B cell (primary cell): ENCODE measurements around the gene PLCB3. TPM values are rescaled to one million over a fixed set of nuclear protein-coding genes. Genes with fewer than 3 reads are reported as not detected.

Experiments
- ATAC-seq: fragments of 200-7000 bp; cut with Tn5 transposase; one replicate; pipeline ENCODE4 v1.10.0; 2021; ENCODE audit warnings: low read depth, mild to moderate bottlenecking, moderate number of reproducible peaks, moderate library complexity
- CTCF ChIA-PET: fragments of 350-600 bp; sonication (Branson Sonifier 250); formaldehyde crosslinking; loops from one replicate; lab custom pipeline; 2021; ENCODE audit warnings: antibody characterized with exemption, inconsistent platforms; lab: Charles Lee
- POLR2A ChIA-PET: fragments of 350-600 bp; sonication (Branson Sonifier 250); formaldehyde crosslinking; loops from one replicate; lab custom pipeline; 2021; ENCODE audit warnings: antibody characterized with exemption; lab: Charles Lee
- DNase-seq: peaks from one replicate; pipeline ENCODE4 v3.0.0; 2013
- H2AFZ ChIP-seq: 2 replicates; pipeline ENCODE4 v1.6.1; 2012; ENCODE audit warnings: mild to moderate bottlenecking, low read depth, low read length; ENCODE audit not compliant: insufficient read depth, poor library complexity, severe bottlenecking
- H3K27ac ChIP-seq, 2 donors: 1 replicate in 1 of 2; 2 replicates in 1 of 2; pipeline ENCODE4 v1.5.1; 2012 to 2013; ENCODE audit warnings: low read length in 2 of 2, mild to moderate bottlenecking in 2 of 2, moderate library complexity in 1 of 2
- H3K27me3 ChIP-seq, 4 experiments: fragments of 200-600 bp in 1 of 4; sonication (generic) in 1 of 4; replicated peaks in 1 of 4; 1 replicate in 2 of 4; 2 replicates in 2 of 4; pipeline versions ENCODE4 v1.6.1 to v1.7.0; 2013 to 2016; ENCODE audit warnings: low read length in 3 of 4, mild to moderate bottlenecking in 2 of 4, mixed read lengths in 1 of 4, moderate library complexity in 1 of 4; ENCODE audit not compliant: insufficient read depth in 4 of 4, control insufficient read depth in 3 of 4; ENCODE audit errors: control extremely low read depth in 1 of 4
- H3K36me3 ChIP-seq, 2 experiments: replicated peaks in 1 of 2; 1 replicate in 1 of 2; 2 replicates in 1 of 2; pipeline versions ENCODE4 v1.6.1 to v1.7.1; 2013; ENCODE audit warnings: low read length in 1 of 2; ENCODE audit not compliant: insufficient read depth in 2 of 2, control insufficient read depth in 1 of 2; ENCODE audit errors: control extremely low read depth in 1 of 2, extremely low read depth in 1 of 2
- H3K4me1 ChIP-seq, 2 donors: fragments of 200-600 bp in 1 of 2; sonication (generic) in 1 of 2; 1 replicate in 1 of 2; 2 replicates in 1 of 2; pipeline versions ENCODE4 v1.5.1 to v1.6.1; 2013 to 2017; ENCODE audit warnings: low read length in 2 of 2; ENCODE audit not compliant: control insufficient read depth in 2 of 2, insufficient read depth in 2 of 2
- H3K4me2 ChIP-seq: replicated peaks from 2 replicates; pipeline ENCODE3; 2012; ENCODE audit warnings: mild to moderate bottlenecking, low read depth, low read length; ENCODE audit not compliant: poor library complexity, severe bottlenecking
- H3K4me3 ChIP-seq, 5 experiments: fragments of 200-600 bp in 1 of 5; sonication (generic) in 1 of 5; 1 replicate in 3 of 5; 2 replicates in 2 of 5; pipeline versions ENCODE4 v1.5.1 to v1.7.0; 2011 to 2016; ENCODE audit warnings: low read length in 4 of 5, mild to moderate bottlenecking in 4 of 5, low read depth in 2 of 5, control low read depth in 1 of 5, moderate library complexity in 1 of 5; ENCODE audit not compliant: insufficient read depth in 1 of 5; ENCODE audit errors: control extremely low read depth in 1 of 5, extremely low read depth in 1 of 5
- H3K79me2 ChIP-seq: fragments of 200-600 bp; sonication (generic); one replicate; pipeline ENCODE4 v1.6.0; 2016; ENCODE audit warnings: low read length; ENCODE audit not compliant: control insufficient read depth, insufficient read depth
- H3K9ac ChIP-seq: fragments of 200-600 bp; sonication (generic); 2 replicates; pipeline ENCODE4 v1.6.1; 2017; ENCODE audit warnings: mild to moderate bottlenecking, low read length, moderate library complexity
- H3K9me3 ChIP-seq, 3 donors: one replicate each; pipeline versions ENCODE4 v1.6.1 to v1.7.1; 2013; ENCODE audit warnings: low read length in 2 of 3; ENCODE audit not compliant: control insufficient read depth in 2 of 3, insufficient read depth in 1 of 3; ENCODE audit errors: control extremely low read depth in 1 of 3
- H4K20me1 ChIP-seq: 2 replicates; pipeline ENCODE4 v1.6.0; 2012; ENCODE audit warnings: mild to moderate bottlenecking, low read length; ENCODE audit not compliant: insufficient read depth, control insufficient read depth, poor library complexity, severe bottlenecking
- H3K27ac Mint-ChIP-seq: one replicate; pipeline ENCODE4 v1.8.0; 2021; ENCODE audit warnings: mixed read lengths
- H3K27me3 Mint-ChIP-seq: one replicate; pipeline ENCODE4 v1.8.0; 2021; ENCODE audit warnings: mixed read lengths
- H3K4me1 Mint-ChIP-seq: one replicate; pipeline ENCODE4 v1.8.0; 2021; ENCODE audit warnings: mixed read lengths
- H3K4me3 Mint-ChIP-seq: one replicate; pipeline ENCODE4 v1.8.0; 2021; ENCODE audit warnings: mixed read lengths
- H3K9me3 Mint-ChIP-seq: one replicate; pipeline ENCODE4 v1.8.0; 2022; ENCODE audit warnings: mixed read lengths; ENCODE audit not compliant: insufficient read depth
- CTCF ChIP-seq: fragments of 200-600 bp; IDR thresholded peaks from one replicate; pipeline ENCODE4 v1.8.0; 2022; ENCODE audit warnings: antibody characterized with exemption, mild to moderate bottlenecking
- EZH2 ChIP-seq: IDR thresholded peaks from 2 replicates; pipeline ENCODE4 v1.6.1; 2012; ENCODE audit warnings: borderline replicate concordance, low read depth, mild to moderate bottlenecking, moderate library complexity, low read length; ENCODE audit not compliant: insufficient read depth, poor library complexity, severe bottlenecking
- WGBS: methylation state at CpG from one replicate; pipeline ENCODE4 v1.1.5; 2013; ENCODE audit warnings: missing lambda C conversion rate; ENCODE audit not compliant: insufficient coverage; 5-methylcytosine and 5-hydroxymethylcytosine counted together
- intact Hi-C: fragments of 100-400 bp; cut with micrococcal nuclease; formaldehyde crosslinking; loops from one replicate; pipeline ENCODE4 v1.10.0; 2022
- polyA plus RNA-seq: library from polyadenylated mRNA; depleted of rRNA; stranded (reverse); fragments of >200 nt; gene quantifications from 2 replicates; pipeline ENCODE4 v1.2.3, GENCODE V29; 2012
- total RNA-seq, 2 donors: library from RNA; stranded (reverse); fragments of 120-200 nt in 1 of 2; gene quantifications; 1 replicate in 1 of 2; 2 replicates in 1 of 2; pipeline versions ENCODE4 v1.2.3 to v1.2.4, GENCODE V29; 2013 to 2022

The PLCB3 gene
- total and polyA plus RNA-seq, 2 donors (not counting 1 experiment from before 2014, with no cell fraction given) = 3.0 to 8.1 TPM

- peaks cover 6% of the 10 kb centered on the region for H3K4me1 Mint-ChIP-seq
- H3K36me3 ChIP-seq = no peaks in the 10 kb centered on the region
- H3K9me3 ChIP-seq = peaks cover 0 to 3% (median 0%) of the 10 kb centered on the region in 3 donors
- H3K9me3 Mint-ChIP-seq = no peaks in the 10 kb centered on the region
- no peaks in the 10 kb centered on the region for H4K20me1 ChIP-seq
- TF ChIP-seq EZH2 (no peak), CTCF (no peak)
- DNase-seq (no peak), ATAC-seq (no peak)
- no peaks in the 10 kb centered on the region for H3K79me2 ChIP-seq
- no peaks in the 10 kb centered on the region for H3K27me3 Mint-ChIP-seq
- H3K4me1 ChIP-seq = peaks cover 9 to 14% of the 10 kb centered on the region in 2 donors
- H3K4me3 ChIP-seq = no peak overlapping the region
- no peak overlapping the region for H3K27ac ChIP-seq
- intact Hi-C loops = no loop called here
- WGBS = 93% methylated on average over 8 of the region's 10 CpGs
- no peak overlapping the region for H3K4me3 Mint-ChIP-seq
- CTCF ChIA-PET = interaction anchor here (0.9 to 1.4 kb wide), 4 partner anchors 13 to 60 kb away, joined by 3 to 4 read pairs (median 3); partner anchors contain the start of genes FERMT3 and PLCB3
- no peak overlapping the region for H3K27ac Mint-ChIP-seq
- no peak overlapping the region for H2AFZ ChIP-seq
- no peak overlapping the region for H3K9ac ChIP-seq
- H3K4me2 ChIP-seq = no peak overlapping the region
- POLR2A ChIA-PET = interaction anchor here (0.6 to 1.5 kb wide), 2 partner anchors 59 to 1458 kb away, joined by 4 to 5 read pairs; partner anchors contain the start of gene FERMT3
- no peaks in the 10 kb centered on the region for H3K27me3 ChIP-seq
Measured at GRCh38 chr11:64264371-64264852, 13.1 kb downstream of the PLCB3 start.
